PC-9 (cell line): Measurements from ENCODE around the gene DOCK2.

ENCODE experiments used
- EZH2 ChIP-seq: fragments of 200-600 bp; sonication (generic); IDR thresholded peaks from 2 replicates; pipeline ENCODE4 v1.8.0; 2017; ENCODE audit warnings: antibody characterized with exemption, low read depth
- TF ChIP-seq, protein P1 (sequence below): fragments of 200-600 bp; sonication (generic); conservative IDR thresholded peaks from 2 replicates; pipeline ENCODE4 v1.6.1; 2017; ENCODE audit warnings: mixed run types, antibody characterized with exemption, mild to moderate bottlenecking, moderate library complexity

DNA sequence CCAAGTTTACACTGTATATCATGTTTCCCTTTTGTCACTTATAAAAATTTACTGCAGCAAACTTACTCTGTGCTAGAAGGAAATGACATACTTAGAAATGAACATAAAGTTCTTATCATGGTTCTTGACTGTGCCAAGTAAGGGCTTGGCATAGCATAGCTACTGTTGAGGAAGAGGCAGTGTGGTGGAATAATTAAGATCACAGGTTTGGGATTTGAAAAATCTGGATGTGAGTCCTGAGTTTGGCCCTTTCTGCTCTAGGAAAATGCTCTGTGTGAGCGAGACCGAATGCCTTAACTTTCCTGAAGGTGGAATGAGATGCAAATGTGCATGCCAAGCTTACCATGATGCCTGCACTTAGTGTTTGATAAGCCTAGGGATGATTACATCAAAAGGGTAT, 243.7 kb downstream of the DOCK2 start:
- TF ChIP-seq, protein P1, sequence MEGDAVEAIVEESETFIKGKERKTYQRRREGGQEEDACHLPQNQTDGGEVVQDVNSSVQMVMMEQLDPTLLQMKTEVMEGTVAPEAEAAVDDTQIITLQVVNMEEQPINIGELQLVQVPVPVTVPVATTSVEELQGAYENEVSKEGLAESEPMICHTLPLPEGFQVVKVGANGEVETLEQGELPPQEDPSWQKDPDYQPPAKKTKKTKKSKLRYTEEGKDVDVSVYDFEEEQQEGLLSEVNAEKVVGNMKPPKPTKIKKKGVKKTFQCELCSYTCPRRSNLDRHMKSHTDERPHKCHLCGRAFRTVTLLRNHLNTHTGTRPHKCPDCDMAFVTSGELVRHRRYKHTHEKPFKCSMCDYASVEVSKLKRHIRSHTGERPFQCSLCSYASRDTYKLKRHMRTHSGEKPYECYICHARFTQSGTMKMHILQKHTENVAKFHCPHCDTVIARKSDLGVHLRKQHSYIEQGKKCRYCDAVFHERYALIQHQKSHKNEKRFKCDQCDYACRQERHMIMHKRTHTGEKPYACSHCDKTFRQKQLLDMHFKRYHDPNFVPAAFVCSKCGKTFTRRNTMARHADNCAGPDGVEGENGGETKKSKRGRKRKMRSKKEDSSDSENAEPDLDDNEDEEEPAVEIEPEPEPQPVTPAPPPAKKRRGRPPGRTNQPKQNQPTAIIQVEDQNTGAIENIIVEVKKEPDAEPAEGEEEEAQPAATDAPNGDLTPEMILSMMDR = no peak
- TF ChIP-seq EZH2 = no peak
